ENCODE measurements around the gene UHRF1. TPM values are rescaled to one million over a fixed set of nuclear protein-coding genes. Genes with fewer than 3 reads are reported as not detected.

The UHRF1 gene
- total and polyA plus RNA-seq, 2 of the 4 experiments (the other 2 are of a cell fraction) = 47.4 to 57.4 TPM

DNA sequence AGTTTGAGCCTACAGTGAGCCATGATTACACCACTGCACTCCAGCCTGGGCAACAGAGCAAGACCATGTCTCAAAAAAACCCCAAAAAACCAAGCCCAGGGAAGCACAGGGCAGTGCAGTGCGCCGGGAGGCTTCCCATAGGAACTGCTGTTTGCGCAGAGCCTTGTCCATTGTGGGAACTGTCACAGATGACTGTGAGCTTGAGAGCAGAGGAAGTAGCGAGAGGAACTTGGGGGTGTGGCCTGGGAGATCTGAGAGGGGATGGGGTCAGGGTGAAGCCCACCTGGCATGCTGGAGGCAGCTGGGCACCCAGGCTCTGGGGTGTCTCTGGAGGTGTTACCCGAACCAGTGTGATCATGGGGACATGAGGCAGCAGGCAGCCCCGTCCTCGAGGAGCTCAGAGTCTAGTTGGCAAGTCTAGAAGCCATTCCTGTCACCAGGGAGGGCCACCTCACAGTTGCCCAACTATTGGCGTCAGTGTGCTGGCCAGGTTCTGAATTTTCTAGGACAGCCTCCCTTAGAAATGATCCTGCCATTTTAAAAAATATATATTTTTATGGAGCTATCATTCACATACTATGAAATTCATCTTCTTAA, 70.0 kb downstream of the UHRF1 start:
- Histone ChIP-seq H3K4me1 (ENCODE audit: control insufficient read depth, insufficient read depth, low read length) (peaks cover 28% of the 10 kb centered on the region), H2AK5ac (ENCODE audit: low read depth, low read length) (peak overlapping the region; percentile 61; the same call in 1 of the 2 replicates), H3K9me3 (ENCODE audit: control insufficient read depth, insufficient read depth, low read length) (no peaks in the 10 kb centered on the region), H2BK120ac (ENCODE audit: low read depth, low read length) (no peak overlapping the region; the same call in 1 of the 2 replicates), H3K36me3 (ENCODE audit: control insufficient read depth, insufficient read depth, low read length) (peaks cover 6% of the 10 kb centered on the region; the same call in 1 of the 2 replicates), H3K9ac (ENCODE audit: low read depth, low read length) (no peak overlapping the region), H2AK9ac (replicated peaks; ENCODE audit: low read depth, low read length, poor library complexity) (no peak overlapping the region), H2BK5ac (ENCODE audit: low read depth, low read length, poor library complexity, severe bottlenecking) (no peak overlapping the region), H2BK20ac (ENCODE audit: low read depth, low read length) (no peak overlapping the region), H4K8ac (ENCODE audit: low read depth in 2 of 2, low read length in 2 of 2) (no peak overlapping the region), H2BK15ac (ENCODE audit: low read depth, low read length) (no peak overlapping the region), H3K4me2 (ENCODE audit: low read depth, low read length) (no peak overlapping the region), H4K5ac (ENCODE audit: low read depth, low read length) (no peak overlapping the region), H4K91ac (ENCODE audit: insufficient read depth, low read depth, low read length) (0 out of 2 replicates have a peak overlapping the region, but pooled peaks have one; percentile 18), H3K14ac (replicated peaks; ENCODE audit: low read depth, low read length) (no peak overlapping the region), H3K4me3 (ENCODE audit: insufficient read depth, low read depth, low read length) (no peak overlapping the region), H3K56ac (ENCODE audit: extremely low read depth, insufficient read depth, low read length) (no peak overlapping the region), H3K4ac (ENCODE audit: low read depth, low read length) (peak overlapping the region; percentile 49; the same call in 1 of the 2 replicates), H3K79me1 (ENCODE audit: low read depth in 1 of 2, low read length in 2 of 2) (peaks cover 12 to 83% of the 10 kb centered on the region in 2 experiments), H4K20me1 (ENCODE audit: insufficient read depth, low read length) (peaks cover 88% of the 10 kb centered on the region), H3K18ac (ENCODE audit: low read depth, low read length) (no peak overlapping the region), H2AFZ (replicated peaks; ENCODE audit: low read length, poor library complexity) (no peak overlapping the region), H3K27ac (ENCODE audit: insufficient read depth, low read length) (no peak overlapping the region), H3K23ac (ENCODE audit: low read depth, low read length) (peak overlapping the region; percentile 25; the same call in 1 of the 2 replicates), H3K9me1 (ENCODE audit: insufficient read depth, low read length) (peaks cover 21% of the 10 kb centered on the region), H3K27me3 (ENCODE audit: control insufficient read depth, insufficient read depth, low read length) (no peaks in the 10 kb centered on the region)
- no TSS peak for BruUV-seq (replicated peaks)
- POLR2A ChIA-PET (ENCODE audit: unreplicated experiment) = no interaction called here
- in situ Hi-C loops (cut with MboI; ENCODE audit: low sequenced_read_pairs) = no loop called here
- TF ChIP-seq MAZ (IDR thresholded peaks at IDR 0.05; ENCODE audit: borderline replicate concordance, low read depth, low read length) = no peak
- TF ChIP-seq RFX5 (IDR thresholded peaks at IDR 0.05; ENCODE audit: low read depth, low read length) = no peak
- no peak for TF ChIP-seq BHLHE40 (IDR thresholded peaks at IDR 0.05; ENCODE audit: low read depth, low read length)
- TF ChIP-seq SMC3 (IDR thresholded peaks at IDR 0.05; ENCODE audit: low read depth, low read length) = no peak
- TF ChIP-seq, protein P1, sequence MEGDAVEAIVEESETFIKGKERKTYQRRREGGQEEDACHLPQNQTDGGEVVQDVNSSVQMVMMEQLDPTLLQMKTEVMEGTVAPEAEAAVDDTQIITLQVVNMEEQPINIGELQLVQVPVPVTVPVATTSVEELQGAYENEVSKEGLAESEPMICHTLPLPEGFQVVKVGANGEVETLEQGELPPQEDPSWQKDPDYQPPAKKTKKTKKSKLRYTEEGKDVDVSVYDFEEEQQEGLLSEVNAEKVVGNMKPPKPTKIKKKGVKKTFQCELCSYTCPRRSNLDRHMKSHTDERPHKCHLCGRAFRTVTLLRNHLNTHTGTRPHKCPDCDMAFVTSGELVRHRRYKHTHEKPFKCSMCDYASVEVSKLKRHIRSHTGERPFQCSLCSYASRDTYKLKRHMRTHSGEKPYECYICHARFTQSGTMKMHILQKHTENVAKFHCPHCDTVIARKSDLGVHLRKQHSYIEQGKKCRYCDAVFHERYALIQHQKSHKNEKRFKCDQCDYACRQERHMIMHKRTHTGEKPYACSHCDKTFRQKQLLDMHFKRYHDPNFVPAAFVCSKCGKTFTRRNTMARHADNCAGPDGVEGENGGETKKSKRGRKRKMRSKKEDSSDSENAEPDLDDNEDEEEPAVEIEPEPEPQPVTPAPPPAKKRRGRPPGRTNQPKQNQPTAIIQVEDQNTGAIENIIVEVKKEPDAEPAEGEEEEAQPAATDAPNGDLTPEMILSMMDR (conservative IDR thresholded peaks at IDR 0.05; ENCODE audit: low read depth, low read length) = no peak
- TF ChIP-seq MAFK (IDR thresholded peaks at IDR 0.05; ENCODE audit: low read depth, low read length) = no peak
- TF ChIP-seq, protein P2, sequence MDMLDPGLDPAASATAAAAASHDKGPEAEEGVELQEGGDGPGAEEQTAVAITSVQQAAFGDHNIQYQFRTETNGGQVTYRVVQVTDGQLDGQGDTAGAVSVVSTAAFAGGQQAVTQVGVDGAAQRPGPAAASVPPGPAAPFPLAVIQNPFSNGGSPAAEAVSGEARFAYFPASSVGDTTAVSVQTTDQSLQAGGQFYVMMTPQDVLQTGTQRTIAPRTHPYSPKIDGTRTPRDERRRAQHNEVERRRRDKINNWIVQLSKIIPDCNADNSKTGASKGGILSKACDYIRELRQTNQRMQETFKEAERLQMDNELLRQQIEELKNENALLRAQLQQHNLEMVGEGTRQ (IDR thresholded peaks at IDR 0.05; ENCODE audit: low read depth, low read length) = no peak
- TF ChIP-seq NFE2L2 (IDR thresholded peaks at IDR 0.05; ENCODE audit: low read depth, low read length) = no peak
- TF ChIP-seq CEBPB (IDR thresholded peaks at IDR 0.05; ENCODE audit: low read depth, low read length) = no peak
- TF ChIP-seq, protein P3, sequence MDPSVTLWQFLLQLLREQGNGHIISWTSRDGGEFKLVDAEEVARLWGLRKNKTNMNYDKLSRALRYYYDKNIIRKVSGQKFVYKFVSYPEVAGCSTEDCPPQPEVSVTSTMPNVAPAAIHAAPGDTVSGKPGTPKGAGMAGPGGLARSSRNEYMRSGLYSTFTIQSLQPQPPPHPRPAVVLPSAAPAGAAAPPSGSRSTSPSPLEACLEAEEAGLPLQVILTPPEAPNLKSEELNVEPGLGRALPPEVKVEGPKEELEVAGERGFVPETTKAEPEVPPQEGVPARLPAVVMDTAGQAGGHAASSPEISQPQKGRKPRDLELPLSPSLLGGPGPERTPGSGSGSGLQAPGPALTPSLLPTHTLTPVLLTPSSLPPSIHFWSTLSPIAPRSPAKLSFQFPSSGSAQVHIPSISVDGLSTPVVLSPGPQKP (IDR thresholded peaks at IDR 0.05; ENCODE audit: borderline replicate concordance, low read depth, low read length) = no peak
- no peak for TF ChIP-seq FOS (IDR thresholded peaks at IDR 0.05; ENCODE audit: low read depth, low read length)
- no peak for TF ChIP-seq RCOR1 (IDR thresholded peaks at IDR 0.05; ENCODE audit: insufficient replicate concordance, low read length)
- TF ChIP-seq POLR2A (IDR thresholded peaks at IDR 0.05; ENCODE audit: low read depth, low read length) = no peak
- TF ChIP-seq CHD1 (IDR thresholded peaks at IDR 0.05; ENCODE audit: low read depth, low read length) = no peak
- 100% methylated on average over 2 of the region's 8 CpGs; no CpG with 5 or more reads in 1 of the 2 experiments for whole genome bisulfite sequencing, 2 experiments (ENCODE audit: extremely low coverage in 2 of 2, insufficient read length in 1 of 2)
- CTCF ChIA-PET = no interaction called here
- no peak for DNase-seq
- intact Hi-C loops (cut with micrococcal nuclease) = no loop called here
- dilution Hi-C loops (cut with HindIII; ENCODE audit: low sequenced_read_pairs, unreplicated experiment) = no loop called here
- ATAC-seq (ENCODE audit: low read depth) = no peak
